Left ventricle myocardium inferior (tissue), 1 donor: ENCODE results near the gene NAV2. TPM values are rescaled to one million over a fixed set of nuclear protein-coding genes. Genes with fewer than 3 reads are reported as not detected.

Experiments used
- DNase-seq: peaks from one replicate; pipeline ENCODE4 v3.0.0-alpha.2; 2020
- H3K27ac ChIP-seq: fragments of 200-600 bp; replicated peaks from 2 replicates; pipeline ENCODE4 v1.8.0; 2021
- H3K27me3 ChIP-seq: fragments of 200-600 bp; 2 replicates; pipeline ENCODE4 v1.8.0; 2021; ENCODE audit warnings: low read depth
- H3K36me3 ChIP-seq: fragments of 200-600 bp; 2 replicates; pipeline ENCODE4 v1.8.0; 2021
- H3K4me1 ChIP-seq: fragments of 200-600 bp; 2 replicates; pipeline ENCODE4 v1.8.0; 2021
- H3K4me3 ChIP-seq: fragments of 200-600 bp; 2 replicates; pipeline ENCODE4 v1.8.0; 2021; ENCODE audit warnings: mild to moderate bottlenecking, moderate library complexity
- H3K9me3 ChIP-seq: fragments of 200-600 bp; replicated peaks from 2 replicates; pipeline ENCODE4 v1.8.0; 2021
- CTCF ChIP-seq: fragments of 200-600 bp; IDR thresholded peaks from 2 replicates; pipeline ENCODE4 v1.8.0; 2021; ENCODE audit warnings: antibody characterized with exemption, mild to moderate bottlenecking, borderline replicate concordance
- intact Hi-C: fragments of 100-400 bp; cut with micrococcal nuclease; formaldehyde crosslinking; loops from one replicate; pipeline ENCODE4 v1.11.0; 2022
- total RNA-seq: library from RNA; stranded (reverse); fragmentation: NEBNext Ultra II Directional; extraction: Animal tissue kit (Norgen Biotek cat#: 25700); gene quantifications from one replicate; pipeline ENCODE4 v1.2.1, GENCODE V29; 2021
- donor health status: DM: no; HTN: yes; CAD: no; lungs with severe emphysema.

Gene NAV2
- total RNA-seq, 1 donor from 2014 or later = 14.3 TPM

- H3K27me3 ChIP-seq = no peaks in the 10 kb centered on the region
- no peaks in the 10 kb centered on the region for H3K36me3 ChIP-seq
- H3K9me3 ChIP-seq = no peaks in the 10 kb centered on the region
- H3K4me1 ChIP-seq = peaks cover 88% of the 10 kb centered on the region
- no peak for DNase-seq
- no peak for TF ChIP-seq CTCF
- H3K4me3 ChIP-seq = no peak overlapping the region
- H3K27ac ChIP-seq = no peak overlapping the region
- intact Hi-C loops = no loop called here
Observed at GRCh38 chr11:19984048-19984742, 271.6 kb downstream of the NAV2 start.

GRCh38 chr11:19985111-19985510 is 272.5 kb downstream of the NAV2 start:
- TF ChIP-seq CTCF = no peak
- Histone ChIP-seq H3K4me3 (no peak overlapping the region), H3K9me3 (no peaks in the 10 kb centered on the region), H3K36me3 (no peaks in the 10 kb centered on the region), H3K27me3 (no peaks in the 10 kb centered on the region), H3K4me1 (peaks cover 79% of the 10 kb centered on the region), H3K27ac (no peak overlapping the region)
- no peak for DNase-seq
- intact Hi-C loops = no loop called here

DNA sequence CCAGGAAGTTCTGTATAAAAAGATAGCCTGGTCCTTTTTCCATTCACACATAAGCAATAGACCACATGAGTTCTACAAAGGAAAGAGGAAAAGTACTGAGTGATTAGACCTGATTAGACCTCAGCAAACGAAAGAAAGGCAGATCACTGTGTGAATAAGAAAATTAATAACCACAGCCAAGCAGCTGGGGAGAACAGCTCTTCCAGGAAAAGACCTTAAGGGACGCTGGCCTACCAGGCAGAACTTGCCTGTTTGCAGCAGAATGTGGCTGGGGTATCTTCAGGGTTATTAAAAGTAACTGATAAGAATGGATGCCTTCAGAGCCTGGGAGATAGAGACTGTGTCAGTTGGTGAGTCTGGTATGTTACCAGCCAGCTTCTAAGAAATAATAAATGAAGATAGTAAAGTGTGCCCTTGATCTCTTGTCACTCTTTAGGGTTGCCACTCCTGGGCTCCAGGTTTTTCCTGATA is 274.7 kb downstream of the NAV2 start:
- no peak for DNase-seq
- Histone ChIP-seq H3K4me1 (peaks cover 57% of the 10 kb centered on the region), H3K4me3 (no peak overlapping the region), H3K27me3 (no peaks in the 10 kb centered on the region), H3K27ac (peak overlapping the region; percentile 71), H3K36me3 (no peaks in the 10 kb centered on the region), H3K9me3 (no peaks in the 10 kb centered on the region)
- intact Hi-C loops = no loop called here
- TF ChIP-seq CTCF = no peak

- DNase-seq = peak; percentile 25
- no peak for TF ChIP-seq CTCF
- H3K4me3 ChIP-seq = no peak overlapping the region
- no peaks in the 10 kb centered on the region for H3K9me3 ChIP-seq
- peaks cover 8% of the 10 kb centered on the region for H3K36me3 ChIP-seq
- intact Hi-C loops = no loop called here
- H3K27me3 ChIP-seq = no peaks in the 10 kb centered on the region
- H3K4me1 ChIP-seq = peaks cover 46% of the 10 kb centered on the region
- peak overlapping the region; percentile 71 for H3K27ac ChIP-seq
Observed at GRCh38 chr11:19988598-19988997, 276.0 kb downstream of the NAV2 start.

GRCh38 chr11:19989191-19989590 is 276.6 kb downstream of the NAV2 start:
- no peak overlapping the region for H3K4me3 ChIP-seq
- peaks cover 45% of the 10 kb centered on the region for H3K4me1 ChIP-seq
- intact Hi-C loops = no loop called here
- no peak for DNase-seq
- peak overlapping the region; percentile 71 for H3K27ac ChIP-seq
- TF ChIP-seq CTCF = no peak
- no peaks in the 10 kb centered on the region for H3K27me3 ChIP-seq
- no peaks in the 10 kb centered on the region for H3K9me3 ChIP-seq
- peaks cover 8% of the 10 kb centered on the region for H3K36me3 ChIP-seq
